ENCODE measurements around the gene MAP1B.

Gene MAP1B

GRCh38 chr5:72199681-72200080, 92.4 kb downstream of the MAP1B start:
- DNase-seq: no peak

- no peak for DNase-seq
Observed at GRCh38 chr5:72202331-72202825, 95.1 kb downstream of the MAP1B start.

- DNase-seq: no peak
Observed at GRCh38 chr5:72203251-72203845, 96.1 kb downstream of the MAP1B start.

GRCh38 chr5:72204946-72205345, 97.7 kb downstream of the MAP1B start:
- DNase-seq: no peak

GRCh38 chr5:72205431-72206009, 98.2 kb downstream of the MAP1B start:
- DNase-seq: no peak

GRCh38 chr5:72206160-72206559, 98.9 kb downstream of the MAP1B start:
- DNase-seq: no peak

GRCh38 chr5:72206994-72207393, 99.7 kb downstream of the MAP1B start:
- no peak for DNase-seq

GRCh38 chr5:72208324-72208926, 101.2 kb downstream of the MAP1B start:
- DNase-seq: no peak

- no peak for DNase-seq
Observed at GRCh38 chr5:72209147-72210115, 102.2 kb downstream of the MAP1B start.

GRCh38 chr5:72210888-72211678, 103.8 kb downstream of the MAP1B start:
- no peak for DNase-seq

GRCh38 chr5:72212171-72212570, 104.9 kb downstream of the MAP1B start:
- DNase-seq: no peak

GRCh38 chr5:72213482-72213881, 106.2 kb downstream of the MAP1B start:
- DNase-seq: no peak

GRCh38 chr5:72214168-72214567, 106.9 kb downstream of the MAP1B start:
- DNase-seq: no peak

GRCh38 chr5:72216756-72217155, 109.5 kb downstream of the MAP1B start:
- DNase-seq: no peak

GRCh38 chr5:72221099-72221498, 113.8 kb downstream of the MAP1B start:
- DNase-seq: no peak

GRCh38 chr5:72221541-72221940, 114.3 kb downstream of the MAP1B start:
- DNase-seq: no peak

GRCh38 chr5:72222521-72222920, 115.2 kb downstream of the MAP1B start:
- no peak for DNase-seq

GRCh38 chr5:72223371-72223770, 116.1 kb downstream of the MAP1B start:
- DNase-seq: no peak

- DNase-seq: no peak
Observed at GRCh38 chr5:72224946-72225463, 117.7 kb downstream of the MAP1B start.

- no peak for DNase-seq
Observed at GRCh38 chr5:72225741-72226140, 118.5 kb downstream of the MAP1B start.

GRCh38 chr5:72226950-72227349, 119.7 kb downstream of the MAP1B start:
- DNase-seq: no peak

- peak; percentile 20 for DNase-seq
Observed at GRCh38 chr5:72228960-72229359, 121.7 kb downstream of the MAP1B start.
